DOHH2 (cell line): ENCODE measurements around the gene OMP.

Experiments used
- CTCF ChIP-seq: fragments of 200-600 bp; sonication (generic); IDR thresholded peaks from one replicate; pipeline ENCODE4 v1.5.1; 2014; ENCODE audit warnings: antibody characterized with exemption, mild to moderate bottlenecking, low read depth, low read length; ENCODE audit not compliant: poor library complexity, severe bottlenecking
- EZH2phosphoT487 ChIP-seq: fragments of 200-600 bp; sonication (generic); IDR thresholded peaks from 2 replicates; pipeline ENCODE4 v1.6.1; 2017; ENCODE audit warnings: borderline replicate concordance, mild to moderate bottlenecking, antibody characterized with exemption, low read length, moderate library complexity, mixed read lengths

- TF ChIP-seq CTCF = no peak
- TF ChIP-seq EZH2phosphoT487 = no peak
These were observed 24.2 kb downstream of the OMP start for GRCh38 chr11:77126861-77127234.
